CD14-positive monocyte (primary cell): ENCODE measurements around the gene WWOX. TPM values are rescaled to one million over a fixed set of nuclear protein-coding genes. Genes with fewer than 3 reads are reported as not detected.

Source experiments
- DNase-seq, 3 donors: peaks; one replicate each; pipeline ENCODE4 v3.0.0-alpha.2; 2011 to 2022
- H2AFZ ChIP-seq: 2 replicates; pipeline ENCODE4 v1.6.0; 2012; ENCODE audit warnings: mild to moderate bottlenecking, low read depth, low read length, inconsistent platforms; ENCODE audit not compliant: insufficient read depth, poor library complexity, severe bottlenecking
- H3K27ac ChIP-seq, 2 donors: 1 replicate in 1 of 2; 2 replicates in 1 of 2; pipeline ENCODE4 v1.5.1; 2012 to 2013; ENCODE audit warnings: low read length in 2 of 2, control low read depth in 1 of 2, inconsistent platforms in 1 of 2, low read depth in 1 of 2, mild to moderate bottlenecking in 1 of 2
- H3K27me3 ChIP-seq, 2 donors: one replicate each; pipeline versions ENCODE4 v1.6.0 to v1.6.1; 2011 to 2013; ENCODE audit warnings: low read length in 2 of 2; ENCODE audit not compliant: control insufficient read depth in 2 of 2, insufficient read depth in 2 of 2
- H3K36me3 ChIP-seq, 2 donors: replicated peaks in 1 of 2; 1 replicate in 1 of 2; 2 replicates in 1 of 2; pipeline versions ENCODE4 v1.5.1 to v1.6.1; 2012 to 2013; ENCODE audit warnings: low read length in 2 of 2, control low read depth in 1 of 2, inconsistent platforms in 1 of 2, mild to moderate bottlenecking in 1 of 2; ENCODE audit not compliant: insufficient read depth in 2 of 2, control insufficient read depth in 1 of 2
- H3K4me1 ChIP-seq, 2 donors: 1 replicate in 1 of 2; 2 replicates in 1 of 2; pipeline versions ENCODE4 v1.5.1 to v1.6.1; 2012 to 2013; ENCODE audit warnings: low read length in 2 of 2, control low read depth in 1 of 2, inconsistent platforms in 1 of 2, mild to moderate bottlenecking in 1 of 2, moderate library complexity in 1 of 2; ENCODE audit not compliant: insufficient read depth in 2 of 2, control insufficient read depth in 1 of 2
- H3K4me2 ChIP-seq: replicated peaks from 2 replicates; pipeline ENCODE3; 2012; ENCODE audit warnings: low read length, moderate library complexity, mild to moderate bottlenecking; ENCODE audit not compliant: poor library complexity, severe bottlenecking; ENCODE audit errors: extremely low read depth
- H3K4me3 ChIP-seq, 3 experiments: fragments of 200-600 bp in 1 of 3; sonication (generic) in 1 of 3; replicated peaks in 1 of 3; 1 replicate in 2 of 3; 2 replicates in 1 of 3; pipeline ENCODE4 v1.5.1; 2011 to 2013; ENCODE audit warnings: low read length in 3 of 3, mild to moderate bottlenecking in 3 of 3, control low read depth in 2 of 3, low read depth in 2 of 3, inconsistent platforms in 1 of 3, moderate library complexity in 1 of 3
- H3K79me2 ChIP-seq: 2 replicates; pipeline ENCODE4 v1.6.0; 2012; ENCODE audit warnings: mild to moderate bottlenecking, control low read depth, inconsistent platforms, low read length, moderate library complexity; ENCODE audit not compliant: insufficient read depth
- H3K9ac ChIP-seq: 2 replicates; pipeline ENCODE4 v1.6.0; 2017; ENCODE audit warnings: low read length, mild to moderate bottlenecking; ENCODE audit not compliant: insufficient read depth, poor library complexity, severe bottlenecking
- H3K9me3 ChIP-seq, 2 donors: replicated peaks in 1 of 2; 1 replicate in 1 of 2; 2 replicates in 1 of 2; pipeline versions ENCODE4 v1.5.1 to v1.6.1; 2012 to 2013; ENCODE audit warnings: low read length in 2 of 2, control low read depth in 1 of 2; ENCODE audit not compliant: control insufficient read depth in 1 of 2, insufficient read depth in 1 of 2
- H4K20me1 ChIP-seq: 2 replicates; pipeline ENCODE4 v1.6.0; 2012; ENCODE audit warnings: mild to moderate bottlenecking, low read length, control low read depth, moderate library complexity; ENCODE audit not compliant: insufficient read depth
- H3K27ac Mint-ChIP-seq, 7 donors: one replicate each; pipeline ENCODE4 v1.8.0; 2020; ENCODE audit warnings: mild to moderate bottlenecking in 7 of 7, mixed read lengths in 7 of 7, moderate library complexity in 6 of 7, inconsistent platforms in 2 of 7
- H3K27me3 Mint-ChIP-seq, 3 donors: one replicate each; pipeline ENCODE4 v1.8.0; 2021 to 2022; ENCODE audit warnings: low read depth in 3 of 3, mild to moderate bottlenecking in 3 of 3, mixed read lengths in 3 of 3, moderate library complexity in 3 of 3, inconsistent platforms in 1 of 3
- H3K36me3 Mint-ChIP-seq, 2 donors: one replicate each; pipeline ENCODE4 v1.8.0; 2020; ENCODE audit warnings: mixed read lengths in 2 of 2, inconsistent platforms in 1 of 2, mild to moderate bottlenecking in 1 of 2
- H3K4me1 Mint-ChIP-seq: one replicate; pipeline ENCODE4 v1.8.0; 2020; ENCODE audit warnings: mild to moderate bottlenecking, mixed read lengths
- H3K4me3 Mint-ChIP-seq, 2 donors: one replicate each; pipeline ENCODE4 v1.8.0; 2020; ENCODE audit warnings: mild to moderate bottlenecking in 2 of 2, mixed read lengths in 2 of 2, moderate library complexity in 1 of 2
- H3K9me3 Mint-ChIP-seq, 7 donors: one replicate each; pipeline ENCODE4 v1.8.0; 2020 to 2022; ENCODE audit warnings: mixed read lengths in 7 of 7, mild to moderate bottlenecking in 6 of 7, moderate library complexity in 6 of 7, inconsistent platforms in 2 of 7
- CTCF ChIP-seq: fragments of 200-600 bp; IDR thresholded peaks from one replicate; pipeline ENCODE4 v1.8.0; 2022; ENCODE audit warnings: antibody characterized with exemption, mild to moderate bottlenecking
- WGBS: methylation state at CpG from one replicate; pipeline ENCODE4 v1.1.5; 2013; ENCODE audit warnings: missing lambda C conversion rate; ENCODE audit not compliant: insufficient coverage; 5-methylcytosine and 5-hydroxymethylcytosine counted together
- intact Hi-C, 2 donors: fragments of 100-400 bp; cut with micrococcal nuclease; formaldehyde crosslinking; loops; one replicate each; pipeline versions ENCODE4 v1.15.0 to v1.15.1; 2023
- polyA plus RNA-seq, 3 donors: library from polyadenylated mRNA; depleted of rRNA in 1 of 3; unstranded in 2 of 3; stranded (reverse) in 1 of 3; fragments of 300-500 nt in 2 of 3; fragments of >200 nt in 1 of 3; fragmentation: Illumina TruSeq in 2 of 3; gene quantifications; 1 replicate in 2 of 3; 2 replicates in 1 of 3; pipeline ENCODE4 v1.2.3, GENCODE V29; 2012 to 2021

The WWOX gene
- polyA plus RNA-seq, 3 donors, result 4.0 to 7.0 (median 6.3) TPM

DNA sequence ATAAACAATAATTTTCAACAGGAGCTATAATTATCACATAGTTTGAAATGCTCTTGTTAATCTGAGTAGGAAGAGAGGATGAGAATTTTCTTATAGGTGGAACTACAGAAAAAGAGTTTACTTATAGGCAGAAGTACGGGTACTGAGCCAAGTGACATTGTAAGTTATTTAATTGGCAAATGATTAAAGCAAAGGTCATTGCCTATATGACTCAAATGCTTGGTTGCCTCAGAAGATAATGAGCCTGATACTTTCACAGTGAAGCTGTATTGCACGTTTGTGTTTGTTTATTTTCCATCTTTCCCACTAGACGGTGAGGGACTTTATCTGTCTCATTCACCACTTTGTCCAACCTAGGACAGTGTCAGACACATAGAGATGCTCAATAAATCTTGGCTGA lies 751.8 kb downstream of the WWOX start:
- no peaks in the 10 kb centered on the region for H3K27me3 ChIP-seq
- H3K27ac Mint-ChIP-seq, result no peak overlapping the region
- no peak overlapping the region for H3K27ac ChIP-seq
- no peaks in the 10 kb centered on the region for H3K4me1 Mint-ChIP-seq
- no peaks in the 10 kb centered on the region for H3K79me2 ChIP-seq
- no peaks in the 10 kb centered on the region for H3K4me1 ChIP-seq
- no peak overlapping the region for H3K4me3 ChIP-seq
- H3K4me2 ChIP-seq, result no peak overlapping the region
- no peaks in the 10 kb centered on the region for H4K20me1 ChIP-seq
- H2AFZ ChIP-seq, result no peak overlapping the region
- H3K4me3 Mint-ChIP-seq, result no peak overlapping the region
- H3K36me3 ChIP-seq, result no peaks in the 10 kb centered on the region
- intact Hi-C loops, result no loop called here
- no peaks in the 10 kb centered on the region for H3K36me3 Mint-ChIP-seq
- H3K9me3 Mint-ChIP-seq, result peaks cover 1 to 16% (median 6%) of the 10 kb centered on the region in 7 donors
- DNase-seq, result no peak
- H3K9me3 ChIP-seq, result peaks cover 0 to 11% of the 10 kb centered on the region in 2 donors
- 92% methylated on average over 2 of the region's 3 CpGs for WGBS
- H3K27me3 Mint-ChIP-seq, result peaks cover 0 to 2% (median 0%) of the 10 kb centered on the region in 3 donors
- no peak for TF ChIP-seq CTCF
- no peak overlapping the region for H3K9ac ChIP-seq

GRCh38 chr16:78852081-78852635 lies 752.7 kb downstream of the WWOX start:
- WGBS, result 100% methylated on average over 3 of the region's 4 CpGs
- no peak overlapping the region for H3K27ac Mint-ChIP-seq

More at GRCh38 chr16:78852081-78852635, 752.7 kb downstream of the WWOX start:
- Mint-ChIP-seq H3K4me1 (no peaks in the 10 kb centered on the region), H3K4me3 (no peak overlapping the region), H3K36me3 (no peaks in the 10 kb centered on the region), H3K27me3 (peaks cover 0 to 2% (median 0%) of the 10 kb centered on the region in 3 donors), H3K9me3 (peaks cover 1 to 16% (median 5%) of the 10 kb centered on the region in 7 donors)
- H3K4me2 ChIP-seq, result no peak overlapping the region
- peaks cover 0 to 11% of the 10 kb centered on the region in 2 donors for H3K9me3 ChIP-seq
- H3K79me2 ChIP-seq, result no peaks in the 10 kb centered on the region
- intact Hi-C loops, result no loop called here
- H4K20me1 ChIP-seq, result no peaks in the 10 kb centered on the region
- TF ChIP-seq CTCF, result no peak
- no peak overlapping the region for H3K27ac ChIP-seq
- H3K4me1 ChIP-seq, result no peaks in the 10 kb centered on the region
- no peak overlapping the region for H3K9ac ChIP-seq
- no peak overlapping the region for H3K4me3 ChIP-seq
- H3K27me3 ChIP-seq, result no peaks in the 10 kb centered on the region
- no peaks in the 10 kb centered on the region for H3K36me3 ChIP-seq
- H2AFZ ChIP-seq, result no peak overlapping the region
- no peak for DNase-seq
